ENCODE data around the gene WIPI1. TPM values are rescaled to one million over a fixed set of nuclear protein-coding genes. Genes with fewer than 3 reads are reported as not detected.

WIPI1 gene
- total and polyA plus RNA-seq, 2 of the 13 experiments (the other 11 are each of a cell fraction or from before 2014, with no cell fraction given), result 29.4 to 141 TPM

GRCh38 chr17:68489919-68490318, 32.6 kb upstream of the WIPI1 start:
- no peaks in the 10 kb centered on the region for H3K79me2 ChIP-seq (ENCODE audit: insufficient read depth, low read length)
- intact Hi-C loops (cut with micrococcal nuclease; ENCODE audit: unreplicated experiment), result no loop called here
- no peaks in the 10 kb centered on the region for H3K27me3 ChIP-seq (ENCODE audit: control insufficient read depth in 1 of 2, insufficient read depth in 2 of 2, low read length in 2 of 2)
- no peak for TF ChIP-seq PHF21A (CRISPR knock-in tag; IDR thresholded peaks at IDR 0.05)
- no peak for TF ChIP-seq ZBTB49 (CRISPR knock-in tag; IDR thresholded peaks at IDR 0.05; ENCODE audit: borderline replicate concordance)
- no peak for TF ChIP-seq GPN1 (CRISPR knock-in tag; IDR thresholded peaks at IDR 0.05; ENCODE audit: borderline replicate concordance)
- no peak for TF ChIP-seq RFX1 (IDR thresholded peaks at IDR 0.05)
- TF ChIP-seq TRAFD1 (CRISPR knock-in tag; IDR thresholded peaks at IDR 0.05; ENCODE audit: borderline replicate concordance), result no peak
- no peak for TF ChIP-seq ZNF292 (CRISPR knock-in tag; IDR thresholded peaks at IDR 0.05; ENCODE audit: borderline replicate concordance, low read depth)
- no peak for TF ChIP-seq SYNCRIP (IDR thresholded peaks at IDR 0.05; ENCODE audit: insufficient read depth, low read depth, low read length)
- no peak for TF ChIP-seq SRSF4 (IDR thresholded peaks at IDR 0.05; ENCODE audit: low read depth, low read length, poor library complexity, severe bottlenecking)
- no peak for TF ChIP-seq EED (CRISPR knock-in tag; IDR thresholded peaks at IDR 0.05)
- no TSS peak for BruUV-seq (replicated peaks)
- ChIA-PET CTCF (ENCODE audit: low intra/inter-chr PET ratio, low total read pairs) (no interaction called here), POLR2A (no interaction called here)
- FAIRE-seq (no peak), ATAC-seq (no peak), DNase-seq (ENCODE audit: low spot score) (no peak)
- H3K4me3 ChIP-seq (replicated peaks in 1 of 3; ENCODE audit: insufficient read depth in 1 of 3, low read depth in 2 of 3, low read length in 3 of 3), result no peak overlapping the region
- H2AFZ ChIP-seq (ENCODE audit: low read length), result no peak overlapping the region
- in situ Hi-C loops (cut with HindIII; ENCODE audit: extremely low pct_ligation_motif_present, low pct_unique_long_range_greater_than_20kb), result no loop called here
- H3K36me3 ChIP-seq (replicated peaks in 1 of 2; ENCODE audit: control insufficient read depth in 1 of 2, insufficient read depth in 2 of 2, low read length in 2 of 2), result no peaks in the 10 kb centered on the region
- no peaks in the 10 kb centered on the region for H3K9me3 ChIP-seq (ENCODE audit: low read length)
- H3K27ac ChIP-seq (ENCODE audit: extremely low read length, insufficient read depth, low read length), result no peak overlapping the region
- no peak overlapping the region for H3K4me2 ChIP-seq (ENCODE audit: low read depth, low read length)
- no peaks in the 10 kb centered on the region for H4K20me1 ChIP-seq (ENCODE audit: insufficient read depth, low read length)
- peaks cover 44% of the 10 kb centered on the region for H3K4me1 ChIP-seq (ENCODE audit: insufficient read depth, low read length)
- WGBS (ENCODE audit: low lambda C conversion rate), result 86% methylated on average over 4 of the region's 4 CpGs
- no peak overlapping the region for H3K9ac ChIP-seq (ENCODE audit: insufficient read depth, low read depth, low read length)

Data from HepG2 (cell line).